Renal cortex interstitium (tissue), 11 donors: ENCODE measurements around the gene C9orf40. TPM values are rescaled to one million over a fixed set of nuclear protein-coding genes. Genes with fewer than 3 reads are reported as not detected.

Experiments
- DNase-seq, 11 donors: peaks; one replicate each; pipeline ENCODE4 v3.0.0-alpha.2; 2013; ENCODE audit warnings: low read depth in 9 of 11, low spot score in 4 of 11; ENCODE audit errors: extremely low read depth in 1 of 11
- polyA plus RNA-seq, 3 donors: library from polyadenylated mRNA; unstranded; fragments of 120-200 nt; gene quantifications; one replicate each; pipeline ENCODE4 v1.2.1, GENCODE V29; 2013; ENCODE audit not compliant: insufficient read length in 3 of 3

The C9orf40 gene
- polyA plus RNA-seq, 3 donors, result 5.5 to 7.1 (median 6.9) TPM

DNA sequence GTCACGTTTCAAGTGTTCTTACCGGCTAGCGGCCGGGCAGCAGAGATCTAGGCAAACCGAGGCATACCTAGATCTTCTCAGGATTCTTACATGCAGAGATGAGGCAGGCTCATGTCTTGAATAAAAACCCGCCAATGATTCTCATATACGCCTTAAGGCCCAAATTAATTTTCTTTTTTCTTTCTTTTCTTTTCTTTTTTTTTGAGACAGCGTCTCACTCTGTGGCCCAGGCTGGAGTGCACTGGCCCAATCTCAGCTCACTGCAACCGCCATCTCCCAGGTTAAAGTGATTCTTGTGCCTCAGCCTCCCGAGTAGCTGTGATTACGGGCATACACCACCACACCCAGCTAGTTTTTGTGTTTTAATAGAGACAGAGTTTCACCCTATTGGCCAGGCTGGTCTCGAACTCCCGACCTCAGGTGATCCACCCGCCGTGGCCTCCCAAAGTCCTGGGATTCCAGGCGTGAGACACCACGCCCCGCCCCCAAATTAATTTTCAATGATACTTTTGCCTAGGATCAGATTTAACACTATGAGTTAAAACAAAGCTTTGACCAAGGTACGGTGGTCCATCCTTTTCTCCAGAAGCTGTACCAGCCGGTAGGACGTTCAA, 1.5 kb downstream of the C9orf40 start:
- DNase-seq, result peak in 2 of 11 donors; percentile 1 to 9

DNA sequence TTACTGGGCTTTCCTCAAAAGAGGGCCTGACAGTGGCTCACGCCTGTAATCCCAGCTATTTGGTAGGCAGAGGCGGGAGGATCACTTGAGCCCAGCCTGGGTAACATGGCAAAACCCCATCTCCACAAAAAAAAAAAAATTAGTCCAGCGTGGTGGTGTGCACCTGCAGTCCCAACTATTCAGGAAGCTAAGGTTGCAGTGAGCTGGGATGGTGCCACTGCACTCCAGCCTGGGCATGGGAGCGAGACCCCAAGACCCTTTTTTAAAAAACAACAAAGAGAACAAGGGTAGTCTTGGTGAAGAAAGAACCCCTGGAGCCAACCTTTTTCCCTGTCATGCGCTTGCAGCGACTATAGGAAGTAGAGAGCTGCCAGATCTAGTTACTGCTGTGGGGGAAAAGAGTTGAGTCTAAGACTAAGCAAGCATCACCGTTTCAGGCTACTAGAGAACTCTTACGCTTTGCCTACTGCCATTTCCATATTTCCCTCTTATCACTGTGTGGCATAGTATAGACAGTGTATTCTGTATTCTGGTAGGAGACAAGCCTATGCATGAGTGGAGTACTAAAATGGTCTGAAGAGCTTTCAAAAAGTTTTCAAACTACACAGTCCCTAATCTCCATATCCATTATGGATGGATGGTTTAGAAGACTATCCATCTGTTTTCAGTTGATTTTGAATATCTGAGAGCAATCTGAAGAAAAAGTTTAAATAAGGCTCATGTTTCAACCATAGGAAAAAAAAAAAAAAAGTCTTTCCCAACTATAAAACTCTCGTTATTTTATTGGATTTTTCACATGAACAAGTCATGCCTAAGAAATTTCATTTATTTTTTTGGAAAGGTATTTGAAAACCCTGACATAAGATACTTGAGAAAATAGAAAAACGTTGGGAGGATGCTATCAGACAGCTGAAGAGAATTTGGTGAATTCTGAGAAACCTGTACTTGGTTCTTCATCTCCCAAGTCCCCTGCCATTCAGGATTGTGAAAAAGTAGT, 2.6 kb downstream of the C9orf40 start:
- no peak for DNase-seq

- DNase-seq, result no peak
These were observed 3.8 kb downstream of the C9orf40 start for GRCh38 chr9:74948937-74949336.

- no peak for DNase-seq
These were observed 6.0 kb downstream of the C9orf40 start for GRCh38 chr9:74946686-74947085.

DNA sequence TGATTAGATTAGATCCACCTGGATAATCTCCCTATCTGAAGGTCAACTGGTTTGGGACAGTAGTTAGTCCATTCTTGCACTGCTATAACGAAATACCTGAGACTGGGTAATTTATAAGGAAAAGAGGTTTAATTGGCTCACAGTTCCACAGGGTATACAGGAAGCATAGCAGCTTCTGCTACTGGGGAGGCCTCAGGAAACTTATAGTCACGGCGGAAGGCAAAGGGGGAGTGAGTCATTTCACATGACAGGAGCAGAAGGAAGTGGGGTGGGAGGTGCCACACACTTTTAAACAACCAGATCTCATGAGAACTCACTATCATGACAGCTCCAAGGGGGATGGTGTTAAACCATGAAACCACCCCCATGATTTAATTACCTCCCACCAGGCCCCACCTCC, 9.9 kb downstream of the C9orf40 start:
- no peak for DNase-seq

- no peak for DNase-seq
These were observed 12.1 kb downstream of the C9orf40 start for GRCh38 chr9:74940600-74940999.

- DNase-seq, result no peak
These were observed 17.7 kb downstream of the C9orf40 start for GRCh38 chr9:74935008-74935407.

GRCh38 chr9:74921737-74922136, 31.0 kb downstream of the C9orf40 start:
- no peak for DNase-seq

DNA sequence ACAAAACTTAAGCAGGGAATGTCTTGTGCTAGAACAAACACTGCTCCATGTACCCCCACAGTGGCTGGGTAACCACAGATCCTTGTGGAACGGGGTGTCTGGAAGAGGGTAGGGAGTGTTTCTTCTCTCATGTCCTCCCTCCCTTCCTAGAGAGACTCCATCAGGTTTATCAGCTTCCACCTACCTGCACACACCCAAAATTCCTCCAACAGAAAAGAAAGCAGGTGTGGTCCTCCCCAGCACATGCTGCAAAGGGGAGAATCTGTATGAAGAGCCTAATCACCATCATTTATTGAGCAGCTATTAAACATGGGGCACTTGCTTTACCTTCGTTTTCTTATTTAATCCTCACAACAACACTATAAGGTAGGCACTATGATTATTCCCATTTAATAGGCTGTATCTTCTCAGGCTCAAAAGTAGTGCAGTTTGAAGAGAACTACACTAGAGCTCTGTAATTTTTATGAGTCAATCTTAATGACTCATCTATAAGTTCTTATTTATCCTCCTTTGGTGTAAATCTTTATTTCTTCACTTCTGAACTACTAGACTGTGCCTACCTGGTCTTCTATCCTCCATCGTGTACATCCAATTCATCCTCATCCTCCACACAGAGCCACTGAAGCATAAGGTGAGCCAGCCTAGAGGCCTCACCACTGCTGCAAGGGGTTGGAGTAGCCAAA, 31.6 kb downstream of the C9orf40 start:
- DNase-seq, result no peak

GRCh38 chr9:74910036-74910435, 42.7 kb downstream of the C9orf40 start:
- DNase-seq, result no peak

- DNase-seq, result no peak
These were observed 44.0 kb downstream of the C9orf40 start for GRCh38 chr9:74908665-74909064.

DNA sequence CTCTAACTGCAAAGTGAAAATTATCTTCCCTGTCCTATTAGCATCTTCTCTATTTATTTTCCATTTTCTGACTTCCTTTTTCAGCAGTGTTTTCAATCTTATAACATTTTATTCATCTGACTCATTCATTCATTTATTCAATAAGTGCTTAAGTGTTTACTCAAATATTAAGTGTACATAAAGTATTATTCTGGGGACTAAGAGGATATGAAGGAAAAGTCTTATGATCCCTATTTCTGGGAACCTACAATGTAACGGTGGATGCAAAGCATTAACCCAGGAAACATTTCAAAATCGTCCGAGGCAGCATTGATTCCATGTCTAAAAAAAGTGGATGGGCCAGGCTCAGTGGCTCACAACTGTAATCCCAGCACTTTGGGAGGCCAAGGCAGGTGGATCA, 45.6 kb downstream of the C9orf40 start:
- no peak for DNase-seq

DNA sequence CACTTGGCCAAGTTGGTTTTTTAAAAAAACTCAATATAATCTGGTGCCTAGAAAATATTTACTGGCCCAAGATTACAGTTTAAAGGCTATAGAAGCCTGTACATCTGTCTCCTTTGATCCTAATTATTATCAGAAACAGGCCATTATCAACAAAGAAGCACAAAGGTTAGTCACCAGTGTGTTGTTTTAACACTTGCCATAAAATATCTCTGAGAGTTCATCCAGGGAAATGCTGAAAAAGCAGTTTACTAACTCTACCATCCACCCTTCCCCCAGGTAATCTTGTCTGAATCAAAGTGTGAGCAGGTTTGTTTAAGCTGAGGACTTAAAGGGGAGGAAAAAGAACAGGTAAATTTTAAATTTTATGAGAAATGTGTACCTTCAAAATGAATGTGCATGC, 51.7 kb downstream of the C9orf40 start:
- DNase-seq, result no peak

Other genes with a start within 250 kb of the C9orf40 start
- gene TRPM6, start 65.0 kb downstream of the C9orf40 start, polyA plus RNA-seq, result 1 to 10 TPM in 1 of 3 donors, under 1 TPM in 2; 0.59 to 1.4 (median 0.70) TPM
- gene CARNMT1, start 75.4 kb upstream of the C9orf40 start, polyA plus RNA-seq, result 10 to 100 TPM; 16.6 to 21.8 (median 20.5) TPM
- gene NMRK1, start 135.2 kb upstream of the C9orf40 start, polyA plus RNA-seq, result 10 to 100 TPM; 18.7 to 28.4 (median 22.2) TPM
- 10 to 100 TPM; 22.9 to 25.9 (median 24.7) TPM for gene OSTF1, start 135.6 kb upstream of the C9orf40 start, polyA plus RNA-seq